ENCODE measurements around the gene KMT2E.
"Not testable (repeated sequence)": the region's sequence is repeated elsewhere in the genome, so short reads cannot be mapped to it uniquely, and the experiment has no call there.

KMT2E gene

GRCh38 chr7:105028004-105028403, 14.0 kb downstream of the KMT2E start:
- peaks cover 6% of the 10 kb centered on the region for H3F3A ChIP-seq (ENCODE audit: control insufficient read depth, insufficient read depth)
- TF ChIP-seq, protein P1, sequence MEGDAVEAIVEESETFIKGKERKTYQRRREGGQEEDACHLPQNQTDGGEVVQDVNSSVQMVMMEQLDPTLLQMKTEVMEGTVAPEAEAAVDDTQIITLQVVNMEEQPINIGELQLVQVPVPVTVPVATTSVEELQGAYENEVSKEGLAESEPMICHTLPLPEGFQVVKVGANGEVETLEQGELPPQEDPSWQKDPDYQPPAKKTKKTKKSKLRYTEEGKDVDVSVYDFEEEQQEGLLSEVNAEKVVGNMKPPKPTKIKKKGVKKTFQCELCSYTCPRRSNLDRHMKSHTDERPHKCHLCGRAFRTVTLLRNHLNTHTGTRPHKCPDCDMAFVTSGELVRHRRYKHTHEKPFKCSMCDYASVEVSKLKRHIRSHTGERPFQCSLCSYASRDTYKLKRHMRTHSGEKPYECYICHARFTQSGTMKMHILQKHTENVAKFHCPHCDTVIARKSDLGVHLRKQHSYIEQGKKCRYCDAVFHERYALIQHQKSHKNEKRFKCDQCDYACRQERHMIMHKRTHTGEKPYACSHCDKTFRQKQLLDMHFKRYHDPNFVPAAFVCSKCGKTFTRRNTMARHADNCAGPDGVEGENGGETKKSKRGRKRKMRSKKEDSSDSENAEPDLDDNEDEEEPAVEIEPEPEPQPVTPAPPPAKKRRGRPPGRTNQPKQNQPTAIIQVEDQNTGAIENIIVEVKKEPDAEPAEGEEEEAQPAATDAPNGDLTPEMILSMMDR (IDR thresholded peaks at IDR 0.05; ENCODE audit: low read depth, low read length, poor library complexity, severe bottlenecking), result no peak
- TF ChIP-seq EZH2phosphoT487 (IDR thresholded peaks at IDR 0.05; ENCODE audit: borderline replicate concordance, low read length), result no peak
- H3K9me3 ChIP-seq (ENCODE audit: control insufficient read depth, insufficient read depth, low read length), result no peaks in the 10 kb centered on the region
- H3K27me3 ChIP-seq (ENCODE audit: control insufficient read depth, low read length), result no peaks in the 10 kb centered on the region
- H3K4me1 ChIP-seq (ENCODE audit: control insufficient read depth, low read length), result peaks cover 73% of the 10 kb centered on the region
- no peak overlapping the region for H3K4me3 ChIP-seq (ENCODE audit: low read length)
- no peak overlapping the region for H3K27ac ChIP-seq (ENCODE audit: low read depth, low read length)
- H3K79me2 ChIP-seq (ENCODE audit: control insufficient read depth, low read length), result peaks cover 100% of the 10 kb centered on the region
- H3K4me2 ChIP-seq (ENCODE audit: low read length), result no peak overlapping the region
- no peaks in the 10 kb centered on the region for H3K9me2 ChIP-seq (replicated peaks; ENCODE audit: control insufficient read depth, low read length)
- H4K20me1 ChIP-seq (ENCODE audit: control insufficient read depth, insufficient read depth, low read depth, low read length), result peaks cover 65% of the 10 kb centered on the region
- H3K36me3 ChIP-seq (ENCODE audit: control insufficient read depth, low read length), result peaks cover 28% of the 10 kb centered on the region

DNA sequence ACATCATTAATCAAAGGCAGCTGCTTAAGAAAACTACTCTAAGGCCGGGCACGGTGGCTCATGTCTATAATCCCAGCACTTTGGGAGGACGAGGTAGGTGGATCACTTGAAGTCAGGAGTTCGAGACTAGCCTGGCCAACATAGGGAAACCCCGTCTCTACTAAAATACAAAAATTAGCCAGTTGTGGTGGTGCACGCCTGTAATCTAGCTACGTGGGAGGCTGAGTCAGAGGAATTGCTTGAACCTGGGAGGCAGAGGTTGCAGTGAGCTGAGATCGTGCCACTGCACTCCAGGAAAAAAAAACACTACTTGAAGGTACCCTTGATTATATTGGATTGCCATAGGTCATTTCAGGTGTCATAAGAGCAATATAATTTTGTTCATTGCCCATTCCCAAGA, 14.9 kb downstream of the KMT2E start:
- H3K36me3 ChIP-seq (ENCODE audit: control insufficient read depth, low read length), result peaks cover 34% of the 10 kb centered on the region
- peaks cover 58% of the 10 kb centered on the region for H4K20me1 ChIP-seq (ENCODE audit: control insufficient read depth, insufficient read depth, low read depth, low read length)
- H3K9me2 ChIP-seq (replicated peaks; ENCODE audit: control insufficient read depth, low read length); H3K27me3 ChIP-seq (ENCODE audit: control insufficient read depth, low read length); H3K27ac ChIP-seq (ENCODE audit: low read depth, low read length); H3K4me2 ChIP-seq (ENCODE audit: low read length); H3F3A ChIP-seq (ENCODE audit: control insufficient read depth, insufficient read depth); H3K4me3 ChIP-seq (ENCODE audit: low read length); H3K9me3 ChIP-seq (ENCODE audit: control insufficient read depth, insufficient read depth, low read length): not testable (repeated sequence)
- peaks cover 73% of the 10 kb centered on the region for H3K4me1 ChIP-seq (ENCODE audit: control insufficient read depth, low read length)
- H3K79me2 ChIP-seq (ENCODE audit: control insufficient read depth, low read length), result peaks cover 100% of the 10 kb centered on the region

DNA sequence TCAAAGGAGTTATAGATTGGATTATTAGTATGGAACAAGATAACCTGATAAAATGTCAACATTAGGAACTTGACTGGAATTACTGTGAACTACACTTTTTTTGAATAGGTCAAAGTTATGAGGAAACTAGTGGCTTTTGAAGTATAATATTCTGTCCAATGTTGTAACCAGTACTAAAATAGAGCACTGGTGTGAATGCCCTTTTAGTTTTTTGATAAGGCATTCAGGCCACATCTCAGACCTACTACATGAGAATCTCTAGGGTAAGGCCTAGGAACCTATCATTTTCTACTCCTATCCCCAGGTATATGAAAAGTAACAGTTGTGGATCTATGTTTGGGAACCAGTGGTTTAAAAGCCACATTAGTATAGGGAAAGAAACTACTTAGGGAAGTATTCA, 16.4 kb downstream of the KMT2E start:
- H4K20me1 ChIP-seq (ENCODE audit: control insufficient read depth, insufficient read depth, low read depth, low read length), result peaks cover 46% of the 10 kb centered on the region

DNA sequence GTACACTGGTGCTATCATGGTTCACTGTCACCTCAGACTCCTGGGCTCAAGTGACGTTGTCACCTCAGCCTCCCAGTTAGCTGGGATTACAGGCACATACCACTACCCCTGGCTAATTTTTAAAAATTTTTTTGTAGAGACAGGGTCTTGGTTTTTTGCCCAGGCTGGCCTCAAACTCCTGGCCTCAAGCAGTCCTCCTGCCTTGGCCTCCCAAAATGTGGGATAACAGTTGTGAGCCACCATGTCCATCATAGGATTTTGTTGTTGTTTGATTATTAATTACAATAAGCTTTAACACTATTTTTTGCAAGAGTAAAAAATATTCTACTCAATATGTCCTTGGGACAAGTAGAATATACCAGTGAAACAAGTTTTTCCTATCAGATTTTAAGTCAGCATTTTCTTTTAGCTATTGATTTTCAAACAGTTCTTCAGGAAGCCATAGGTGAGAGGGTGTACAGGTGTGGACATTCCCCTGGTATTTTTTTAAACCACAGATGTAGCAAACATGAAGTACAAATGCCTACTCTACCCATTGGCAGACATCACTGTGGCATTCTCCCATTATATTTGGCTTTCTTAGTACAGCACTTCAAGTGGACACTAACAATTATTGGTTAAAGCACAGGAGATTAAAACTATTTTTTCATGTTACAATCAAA, 18.7 kb downstream of the KMT2E start:
- no peak for TF ChIP-seq EZH2phosphoT487 (IDR thresholded peaks at IDR 0.05; ENCODE audit: borderline replicate concordance, low read length)
- peaks cover 99% of the 10 kb centered on the region for H3K79me2 ChIP-seq (ENCODE audit: control insufficient read depth, low read length)
- no peaks in the 10 kb centered on the region for H3K9me2 ChIP-seq (replicated peaks; ENCODE audit: control insufficient read depth, low read length)
- H3K9me3 ChIP-seq (ENCODE audit: control insufficient read depth, insufficient read depth, low read length), result no peaks in the 10 kb centered on the region
- H4K20me1 ChIP-seq (ENCODE audit: control insufficient read depth, insufficient read depth, low read depth, low read length), result peaks cover 32% of the 10 kb centered on the region
- H3K27me3 ChIP-seq (ENCODE audit: control insufficient read depth, low read length), result no peaks in the 10 kb centered on the region
- H3K4me3 ChIP-seq (ENCODE audit: low read length), result no peak overlapping the region
- H3K4me1 ChIP-seq (ENCODE audit: control insufficient read depth, low read length), result peaks cover 53% of the 10 kb centered on the region
- peak overlapping the region; percentile 1 for H3K4me2 ChIP-seq (ENCODE audit: low read length)
- H3K27ac ChIP-seq (ENCODE audit: low read depth, low read length), result no peak overlapping the region
- H3K36me3 ChIP-seq (ENCODE audit: control insufficient read depth, low read length), result peaks cover 36% of the 10 kb centered on the region
- peaks cover 12% of the 10 kb centered on the region for H3F3A ChIP-seq (ENCODE audit: control insufficient read depth, insufficient read depth)

More for the DNA sequence above, 16.4 kb downstream of the KMT2E start:
- Histone ChIP-seq H3K27ac (ENCODE audit: low read depth, low read length) (no peak overlapping the region), H3K36me3 (ENCODE audit: control insufficient read depth, low read length) (peaks cover 30% of the 10 kb centered on the region), H3K9me3 (ENCODE audit: control insufficient read depth, insufficient read depth, low read length) (no peaks in the 10 kb centered on the region), H3K4me2 (ENCODE audit: low read length) (no peak overlapping the region), H3K79me2 (ENCODE audit: control insufficient read depth, low read length) (peaks cover 99% of the 10 kb centered on the region), H3F3A (ENCODE audit: control insufficient read depth, insufficient read depth) (peaks cover 9% of the 10 kb centered on the region), H3K4me1 (ENCODE audit: control insufficient read depth, low read length) (peaks cover 63% of the 10 kb centered on the region), H3K9me2 (replicated peaks; ENCODE audit: control insufficient read depth, low read length) (no peaks in the 10 kb centered on the region), H3K27me3 (ENCODE audit: control insufficient read depth, low read length) (no peaks in the 10 kb centered on the region), H3K4me3 (ENCODE audit: low read length) (no peak overlapping the region)
- TF ChIP-seq, protein P1 (IDR thresholded peaks at IDR 0.05; ENCODE audit: low read depth, low read length, poor library complexity, severe bottlenecking), result no peak
- no peak for TF ChIP-seq EZH2phosphoT487 (IDR thresholded peaks at IDR 0.05; ENCODE audit: borderline replicate concordance, low read length)

Measured in DOHH2 (cell line).